ENCODE data around the gene ATP1A1. TPM values are rescaled to one million over a fixed set of nuclear protein-coding genes. Genes with fewer than 3 reads are reported as not detected.

The ATP1A1 gene
- total and polyA plus RNA-seq, 9 of the 15 experiments (the other 6 are each of a cell fraction or from before 2014, with no cell fraction given), result 99.3 to 513 (median 234) TPM

DNA sequence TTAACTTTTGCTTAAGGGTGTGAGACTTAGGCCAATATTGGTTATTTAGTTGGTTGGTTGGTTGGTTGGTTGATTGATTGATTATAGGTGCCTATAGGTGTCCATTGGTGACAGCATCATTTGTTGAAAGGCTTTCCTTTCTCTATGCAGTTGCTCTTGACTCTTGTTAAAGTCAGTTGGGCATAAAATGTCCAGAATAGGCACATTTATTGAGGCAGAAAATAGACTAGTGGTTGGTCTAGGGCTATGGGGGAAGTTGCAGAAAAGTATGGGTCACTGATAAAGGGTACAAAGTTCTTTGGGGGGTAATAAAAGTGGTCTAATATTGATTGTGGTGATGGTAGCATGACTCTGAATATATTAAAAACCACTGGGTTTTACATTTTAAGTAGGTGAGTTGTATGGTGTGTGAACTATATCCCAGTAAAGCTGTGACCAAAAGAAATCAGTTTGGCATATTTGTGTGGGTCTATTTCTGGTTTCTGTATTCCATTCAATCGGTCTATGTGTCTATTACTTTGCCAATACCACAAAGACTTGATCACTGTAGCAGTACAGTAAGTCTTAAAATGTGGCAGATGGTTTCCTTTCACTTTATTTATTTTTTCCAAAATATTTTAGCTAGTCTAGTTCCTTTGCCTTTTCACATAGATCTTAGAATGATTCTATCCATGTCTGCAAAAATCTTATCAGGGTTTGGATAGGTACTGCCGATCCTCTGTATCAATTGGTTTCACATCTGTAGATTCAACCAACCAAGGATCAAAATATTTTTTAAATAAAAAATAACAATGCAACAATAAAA, 63.0 kb downstream of the ATP1A1 start:
- no peak for FAIRE-seq
- H3K36me3 ChIP-seq (ENCODE audit: control insufficient read depth, insufficient read depth, low read length), result no peaks in the 10 kb centered on the region
- no TSS peak for BruUV-seq (replicated peaks)
- WGBS (ENCODE audit: insufficient coverage, low coverage, missing lambda C conversion rate), result 67% methylated on average over 2 of the region's 2 CpGs
- H3K27ac ChIP-seq (ENCODE audit: extremely low read depth, low read depth, low read length), result no peak overlapping the region
- intact Hi-C loops (cut with micrococcal nuclease), result no loop called here
- H4K20me1 ChIP-seq (replicated peaks; ENCODE audit: control insufficient read depth, insufficient read depth, low read length), result no peaks in the 10 kb centered on the region
- no peaks in the 10 kb centered on the region for H3K9me3 ChIP-seq (replicated peaks; ENCODE audit: control insufficient read depth, insufficient read depth, low read depth, low read length)
- H3K9ac ChIP-seq (ENCODE audit: insufficient read depth in 1 of 2, low read depth in 2 of 2, low read length in 2 of 2), result no peak overlapping the region
- no peak overlapping the region for H3K4me2 ChIP-seq (ENCODE audit: insufficient read depth, low read length)
- H2AFZ ChIP-seq (ENCODE audit: low read depth, low read length), result no peak overlapping the region
- no peaks in the 10 kb centered on the region for H3K79me2 ChIP-seq (ENCODE audit: control insufficient read depth, insufficient read depth, low read length)
- in situ Hi-C loops (cut with MboI), result no loop called here
- no peaks in the 10 kb centered on the region for H3K27me3 ChIP-seq (ENCODE audit: control insufficient read depth in 2 of 2, insufficient read depth in 2 of 2, low read length in 2 of 2)
- POLR2A ChIA-PET, result interaction anchor here (2.3 kb wide), 1 partner anchor 17 kb away, joined by 8 read pairs; no protein-coding TSS in a partner anchor
- no peak for DNase-seq (ENCODE audit: extremely low read depth in 1 of 4, low spot score in 3 of 4)
- no peaks in the 10 kb centered on the region for H3K9me1 ChIP-seq (ENCODE audit: control insufficient read depth, insufficient read depth, low read length)
- H3K4me1 ChIP-seq (replicated peaks in 1 of 2; ENCODE audit: control insufficient read depth in 2 of 2, insufficient read depth in 2 of 2, low read length in 2 of 2), result peaks cover 14 to 25% of the 10 kb centered on the region in 2 experiments; a peak in 4 of 5 replicates
- H3K4me3 ChIP-seq, result no peak overlapping the region
- CTCF ChIA-PET (ENCODE audit: low intra/inter-chr PET ratio), result no interaction called here
- ATAC-seq, result no peak
- TF ChIP-seq, protein P1, sequence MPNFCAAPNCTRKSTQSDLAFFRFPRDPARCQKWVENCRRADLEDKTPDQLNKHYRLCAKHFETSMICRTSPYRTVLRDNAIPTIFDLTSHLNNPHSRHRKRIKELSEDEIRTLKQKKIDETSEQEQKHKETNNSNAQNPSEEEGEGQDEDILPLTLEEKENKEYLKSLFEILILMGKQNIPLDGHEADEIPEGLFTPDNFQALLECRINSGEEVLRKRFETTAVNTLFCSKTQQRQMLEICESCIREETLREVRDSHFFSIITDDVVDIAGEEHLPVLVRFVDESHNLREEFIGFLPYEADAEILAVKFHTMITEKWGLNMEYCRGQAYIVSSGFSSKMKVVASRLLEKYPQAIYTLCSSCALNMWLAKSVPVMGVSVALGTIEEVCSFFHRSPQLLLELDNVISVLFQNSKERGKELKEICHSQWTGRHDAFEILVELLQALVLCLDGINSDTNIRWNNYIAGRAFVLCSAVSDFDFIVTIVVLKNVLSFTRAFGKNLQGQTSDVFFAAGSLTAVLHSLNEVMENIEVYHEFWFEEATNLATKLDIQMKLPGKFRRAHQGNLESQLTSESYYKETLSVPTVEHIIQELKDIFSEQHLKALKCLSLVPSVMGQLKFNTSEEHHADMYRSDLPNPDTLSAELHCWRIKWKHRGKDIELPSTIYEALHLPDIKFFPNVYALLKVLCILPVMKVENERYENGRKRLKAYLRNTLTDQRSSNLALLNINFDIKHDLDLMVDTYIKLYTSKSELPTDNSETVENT (CRISPR knock-in tag; IDR thresholded peaks at IDR 0.05), result no peak
- TF ChIP-seq ZNF124 (CRISPR knock-in tag; IDR thresholded peaks at IDR 0.05) (no peak), EP400 (IDR thresholded peaks at IDR 0.05) (no peak), ZNF311 (CRISPR knock-in tag; IDR thresholded peaks at IDR 0.05) (no peak), U2AF2 (optimal IDR thresholded peaks at IDR 0.05; ENCODE audit: low read depth, low read length) (no peak), SAFB2 (IDR thresholded peaks at IDR 0.05; ENCODE audit: borderline replicate concordance, low read depth, low read length, severe bottlenecking) (no peak)
- TF ChIP-seq, protein P2, sequence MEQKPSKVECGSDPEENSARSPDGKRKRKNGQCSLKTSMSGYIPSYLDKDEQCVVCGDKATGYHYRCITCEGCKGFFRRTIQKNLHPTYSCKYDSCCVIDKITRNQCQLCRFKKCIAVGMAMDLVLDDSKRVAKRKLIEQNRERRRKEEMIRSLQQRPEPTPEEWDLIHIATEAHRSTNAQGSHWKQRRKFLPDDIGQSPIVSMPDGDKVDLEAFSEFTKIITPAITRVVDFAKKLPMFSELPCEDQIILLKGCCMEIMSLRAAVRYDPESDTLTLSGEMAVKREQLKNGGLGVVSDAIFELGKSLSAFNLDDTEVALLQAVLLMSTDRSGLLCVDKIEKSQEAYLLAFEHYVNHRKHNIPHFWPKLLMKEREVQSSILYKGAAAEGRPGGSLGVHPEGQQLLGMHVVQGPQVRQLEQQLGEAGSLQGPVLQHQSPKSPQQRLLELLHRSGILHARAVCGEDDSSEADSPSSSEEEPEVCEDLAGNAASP (IDR thresholded peaks at IDR 0.05), result no peak
- TF ChIP-seq, protein P3, sequence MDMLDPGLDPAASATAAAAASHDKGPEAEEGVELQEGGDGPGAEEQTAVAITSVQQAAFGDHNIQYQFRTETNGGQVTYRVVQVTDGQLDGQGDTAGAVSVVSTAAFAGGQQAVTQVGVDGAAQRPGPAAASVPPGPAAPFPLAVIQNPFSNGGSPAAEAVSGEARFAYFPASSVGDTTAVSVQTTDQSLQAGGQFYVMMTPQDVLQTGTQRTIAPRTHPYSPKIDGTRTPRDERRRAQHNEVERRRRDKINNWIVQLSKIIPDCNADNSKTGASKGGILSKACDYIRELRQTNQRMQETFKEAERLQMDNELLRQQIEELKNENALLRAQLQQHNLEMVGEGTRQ (CRISPR knock-in tag; IDR thresholded peaks at IDR 0.05), result no peak
- TF ChIP-seq, protein P4, sequence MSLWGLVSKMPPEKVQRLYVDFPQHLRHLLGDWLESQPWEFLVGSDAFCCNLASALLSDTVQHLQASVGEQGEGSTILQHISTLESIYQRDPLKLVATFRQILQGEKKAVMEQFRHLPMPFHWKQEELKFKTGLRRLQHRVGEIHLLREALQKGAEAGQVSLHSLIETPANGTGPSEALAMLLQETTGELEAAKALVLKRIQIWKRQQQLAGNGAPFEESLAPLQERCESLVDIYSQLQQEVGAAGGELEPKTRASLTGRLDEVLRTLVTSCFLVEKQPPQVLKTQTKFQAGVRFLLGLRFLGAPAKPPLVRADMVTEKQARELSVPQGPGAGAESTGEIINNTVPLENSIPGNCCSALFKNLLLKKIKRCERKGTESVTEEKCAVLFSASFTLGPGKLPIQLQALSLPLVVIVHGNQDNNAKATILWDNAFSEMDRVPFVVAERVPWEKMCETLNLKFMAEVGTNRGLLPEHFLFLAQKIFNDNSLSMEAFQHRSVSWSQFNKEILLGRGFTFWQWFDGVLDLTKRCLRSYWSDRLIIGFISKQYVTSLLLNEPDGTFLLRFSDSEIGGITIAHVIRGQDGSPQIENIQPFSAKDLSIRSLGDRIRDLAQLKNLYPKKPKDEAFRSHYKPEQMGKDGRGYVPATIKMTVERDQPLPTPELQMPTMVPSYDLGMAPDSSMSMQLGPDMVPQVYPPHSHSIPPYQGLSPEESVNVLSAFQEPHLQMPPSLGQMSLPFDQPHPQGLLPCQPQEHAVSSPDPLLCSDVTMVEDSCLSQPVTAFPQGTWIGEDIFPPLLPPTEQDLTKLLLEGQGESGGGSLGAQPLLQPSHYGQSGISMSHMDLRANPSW (CRISPR knock-in tag; IDR thresholded peaks at IDR 0.05), result no peak
